ENCODE data around the gene COPS2.

The COPS2 gene

DNA sequence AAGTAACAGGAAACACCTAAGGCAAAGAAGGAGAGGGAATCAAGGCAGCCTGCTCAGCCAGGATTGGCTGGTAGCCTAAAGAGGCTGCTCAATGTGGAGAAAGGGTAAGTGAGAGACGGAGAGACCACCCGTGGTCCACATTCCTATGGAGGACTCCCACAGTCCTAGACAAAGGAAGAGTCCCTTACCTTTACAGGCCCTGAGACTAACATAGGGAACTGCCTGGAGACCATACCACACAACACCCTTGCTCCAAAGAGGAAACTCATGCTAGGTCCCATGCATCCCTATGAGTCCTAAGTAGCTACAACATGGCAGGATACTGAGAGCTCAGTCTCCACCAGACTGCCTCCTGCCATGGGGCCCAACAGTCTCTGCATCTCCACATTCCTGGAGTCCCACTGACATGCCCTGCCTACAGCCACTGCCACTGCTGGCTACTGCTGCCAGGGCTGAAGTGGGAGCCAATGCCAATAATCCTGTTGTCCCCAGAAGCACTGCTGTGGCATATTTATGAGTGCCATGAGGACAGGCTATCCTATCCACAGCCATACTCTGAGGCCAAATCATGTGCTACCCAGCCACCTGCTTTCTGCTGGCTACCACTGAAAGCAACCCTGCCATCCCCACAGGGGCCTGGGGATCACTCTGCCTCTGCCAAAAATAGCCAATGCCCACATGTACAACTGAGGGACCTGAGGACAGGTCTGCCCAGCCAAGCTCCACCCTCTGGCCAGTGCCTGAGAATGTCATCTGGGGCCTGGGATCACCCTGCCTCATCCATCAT is 45.0 kb downstream of the COPS2 start:
- H3K14ac ChIP-seq (ENCODE audit: low read length) = no peak overlapping the region
- H3K4me3 ChIP-seq (ENCODE audit: low read length in 2 of 2) = peak overlapping the region in 1 of 2 donors; percentile 22
- no peak overlapping the region for H2BK12ac ChIP-seq (ENCODE audit: low read length)
- no peak for DNase-seq (ENCODE audit: low spot score)
- H3K4ac ChIP-seq (ENCODE audit: low read length) = no peak overlapping the region
- H4K91ac ChIP-seq (ENCODE audit: low read depth, low read length, poor library complexity) = no peak overlapping the region
- H3K18ac ChIP-seq (ENCODE audit: low read length) = no peak overlapping the region
- H2AK5ac ChIP-seq (ENCODE audit: low read depth, low read length) = no peak overlapping the region
- peaks cover 4 to 25% of the 10 kb centered on the region in 2 donors for H3K36me3 ChIP-seq (replicated peaks in 1 of 2; ENCODE audit: control insufficient read depth in 2 of 2, insufficient read depth in 2 of 2, low read length in 2 of 2)
- no peak overlapping the region for H2AFZ ChIP-seq (ENCODE audit: low read length)
- H3K9me3 ChIP-seq (replicated peaks in 1 of 2; ENCODE audit: control insufficient read depth in 2 of 2, insufficient read depth in 1 of 2, low read depth in 1 of 2, low read length in 2 of 2) = peaks cover 7 to 18% of the 10 kb centered on the region in 2 donors
- H3K4me1 ChIP-seq (ENCODE audit: control insufficient read depth in 2 of 2, insufficient read depth in 1 of 2, low read depth in 1 of 2, low read length in 2 of 2) = peaks cover 0 to 5% of the 10 kb centered on the region in 2 donors
- H2BK15ac ChIP-seq (ENCODE audit: low read length) = no peak overlapping the region
- no peak overlapping the region for H3K9ac ChIP-seq (ENCODE audit: low read depth, low read length, poor library complexity)
- H4K8ac ChIP-seq (ENCODE audit: low read depth, low read length) = no peak overlapping the region
- no peak overlapping the region for H2BK120ac ChIP-seq (ENCODE audit: low read depth, low read length)
- H2BK5ac ChIP-seq (ENCODE audit: low read length) = peak overlapping the region; percentile 62
- no peaks in the 10 kb centered on the region for H3K27me3 ChIP-seq (ENCODE audit: control insufficient read depth in 3 of 3, insufficient read depth in 3 of 3, low read depth in 1 of 3, low read length in 3 of 3)
- no peak overlapping the region for H3K23ac ChIP-seq (ENCODE audit: low read depth, low read length, poor library complexity)
- peaks cover 1% of the 10 kb centered on the region for H3K79me1 ChIP-seq (ENCODE audit: low read depth, low read length)
- no peak overlapping the region for H3K27ac ChIP-seq (replicated peaks; ENCODE audit: low read length)
- WGBS, 2 donors (ENCODE audit: extremely low coverage in 2 of 2, insufficient read length in 2 of 2, insufficient replicate concordance in 1 of 2) = no CpG with 5 or more reads among the region's 2 CpGs
- H3K4me2 ChIP-seq (ENCODE audit: insufficient read depth, low read length, poor library complexity, severe bottlenecking) = no peak overlapping the region

- Histone ChIP-seq H3K79me1 (ENCODE audit: low read depth, low read length) (no peaks in the 10 kb centered on the region), H3K18ac (ENCODE audit: low read length) (no peak overlapping the region), H3K36me3 (replicated peaks in 1 of 2; ENCODE audit: control insufficient read depth in 2 of 2, insufficient read depth in 2 of 2, low read length in 2 of 2) (peaks cover 0 to 19% of the 10 kb centered on the region in 2 donors), H3K4ac (ENCODE audit: low read length) (no peak overlapping the region), H3K9ac (ENCODE audit: low read depth, low read length, poor library complexity) (no peak overlapping the region), H2BK15ac (ENCODE audit: low read length) (no peak overlapping the region), H2BK5ac (ENCODE audit: low read length) (no peak overlapping the region), H3K4me3 (ENCODE audit: low read length in 2 of 2) (no peak overlapping the region), H3K4me1 (ENCODE audit: control insufficient read depth in 2 of 2, insufficient read depth in 1 of 2, low read depth in 1 of 2, low read length in 2 of 2) (no peaks in the 10 kb centered on the region), H4K91ac (ENCODE audit: low read depth, low read length, poor library complexity) (no peak overlapping the region), H2AFZ (ENCODE audit: low read length) (no peak overlapping the region), H2BK12ac (ENCODE audit: low read length) (no peak overlapping the region), H3K27ac (replicated peaks; ENCODE audit: low read length) (no peak overlapping the region), H2AK5ac (ENCODE audit: low read depth, low read length) (no peak overlapping the region), H3K4me2 (ENCODE audit: insufficient read depth, low read length, poor library complexity, severe bottlenecking) (no peak overlapping the region), H2BK120ac (ENCODE audit: low read depth, low read length) (no peak overlapping the region), H3K23ac (ENCODE audit: low read depth, low read length, poor library complexity) (no peak overlapping the region), H3K9me3 (replicated peaks in 1 of 2; ENCODE audit: control insufficient read depth in 2 of 2, insufficient read depth in 1 of 2, low read depth in 1 of 2, low read length in 2 of 2) (no peaks in the 10 kb centered on the region), H4K8ac (ENCODE audit: low read depth, low read length) (no peak overlapping the region), H3K27me3 (ENCODE audit: control insufficient read depth in 3 of 3, insufficient read depth in 3 of 3, low read depth in 1 of 3, low read length in 3 of 3) (no peaks in the 10 kb centered on the region), H3K14ac (ENCODE audit: low read length) (no peak overlapping the region)
- no CpG with 5 or more reads among the region's 2 CpGs for WGBS, 2 donors (ENCODE audit: extremely low coverage in 2 of 2, insufficient read length in 2 of 2, insufficient replicate concordance in 1 of 2)
- no peak for DNase-seq (ENCODE audit: low spot score)
Measured at GRCh38 chr15:49103002-49103401, 52.4 kb downstream of the COPS2 start.

DNA sequence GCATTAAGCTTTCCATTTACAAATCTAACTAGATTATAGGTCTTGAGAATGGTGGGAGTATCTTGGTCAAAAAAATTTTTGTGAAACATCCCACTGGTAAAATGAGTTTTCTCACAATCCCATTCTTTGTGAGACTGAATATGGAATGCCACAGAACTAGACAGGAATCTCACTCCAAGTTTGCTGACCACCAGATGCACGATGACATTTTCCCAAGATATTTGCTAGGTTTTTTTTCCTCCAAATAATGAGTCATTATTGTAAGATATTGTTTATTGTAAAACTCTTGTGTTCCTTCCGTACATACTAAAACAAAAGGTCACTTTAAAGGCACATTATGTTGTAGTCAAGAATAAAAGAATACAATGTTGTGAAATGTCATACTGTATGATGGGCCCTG is 53.9 kb downstream of the COPS2 start:
- H3K18ac ChIP-seq (ENCODE audit: low read length) = no peak overlapping the region

DNA sequence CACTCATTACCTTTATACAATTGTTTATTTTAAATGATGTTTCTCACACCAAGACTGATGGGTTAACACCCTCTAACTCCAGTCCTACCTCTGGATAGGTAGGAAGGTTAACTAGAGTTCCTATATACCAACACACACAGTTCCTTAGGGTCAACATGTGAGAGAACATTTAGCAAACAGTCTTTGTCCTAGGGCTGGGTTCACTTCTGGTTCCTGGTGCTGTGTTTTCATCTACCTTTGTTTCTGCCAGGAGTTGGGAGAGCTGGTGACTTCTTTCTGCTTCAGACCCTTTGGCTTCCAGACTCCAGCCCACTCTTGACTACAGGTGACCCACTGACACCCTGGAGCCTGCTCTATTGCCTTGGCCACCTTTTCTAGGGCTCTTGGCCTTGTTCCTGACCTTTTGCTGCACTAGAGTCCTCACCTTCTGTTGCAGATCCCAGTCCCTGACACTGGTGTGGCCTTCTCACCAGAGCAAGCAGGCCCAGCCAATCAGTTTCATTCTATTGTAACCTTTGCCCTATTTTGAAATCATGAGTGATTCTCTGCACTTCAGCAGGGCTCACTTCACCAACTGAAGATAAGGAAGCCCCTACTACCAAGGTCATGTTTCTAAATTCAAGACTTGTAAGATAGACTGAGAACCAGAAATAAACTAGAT is 59.2 kb downstream of the COPS2 start:
- H3K4me2 ChIP-seq (ENCODE audit: insufficient read depth, low read length, poor library complexity, severe bottlenecking) = no peak overlapping the region
- H4K8ac ChIP-seq (ENCODE audit: low read depth, low read length) = no peak overlapping the region
- H3K36me3 ChIP-seq (replicated peaks in 1 of 2; ENCODE audit: control insufficient read depth in 2 of 2, insufficient read depth in 2 of 2, low read length in 2 of 2) = peaks cover 0 to 3% of the 10 kb centered on the region in 2 donors
- H3K14ac ChIP-seq (ENCODE audit: low read length) = no peak overlapping the region
- H2AFZ ChIP-seq (ENCODE audit: low read length) = no peak overlapping the region
- H2BK5ac ChIP-seq (ENCODE audit: low read length) = no peak overlapping the region
- no peak overlapping the region for H2AK5ac ChIP-seq (ENCODE audit: low read depth, low read length)
- no peak overlapping the region for H3K4me3 ChIP-seq (ENCODE audit: low read length in 2 of 2)
- H3K9ac ChIP-seq (ENCODE audit: low read depth, low read length, poor library complexity) = no peak overlapping the region
- no peak overlapping the region for H2BK120ac ChIP-seq (ENCODE audit: low read depth, low read length)
- no peaks in the 10 kb centered on the region for H3K27me3 ChIP-seq (ENCODE audit: control insufficient read depth in 3 of 3, insufficient read depth in 3 of 3, low read depth in 1 of 3, low read length in 3 of 3)
- no peak overlapping the region for H2BK12ac ChIP-seq (ENCODE audit: low read length)
- H3K23ac ChIP-seq (ENCODE audit: low read depth, low read length, poor library complexity) = no peak overlapping the region
- H3K4ac ChIP-seq (ENCODE audit: low read length) = no peak overlapping the region
- no peak overlapping the region for H4K91ac ChIP-seq (ENCODE audit: low read depth, low read length, poor library complexity)
- no peak for DNase-seq (ENCODE audit: low spot score)
- no peaks in the 10 kb centered on the region for H3K79me1 ChIP-seq (ENCODE audit: low read depth, low read length)
- H3K4me1 ChIP-seq (ENCODE audit: control insufficient read depth in 2 of 2, insufficient read depth in 1 of 2, low read depth in 1 of 2, low read length in 2 of 2) = peaks cover 0 to 2% of the 10 kb centered on the region in 2 donors
- no peak overlapping the region for H3K18ac ChIP-seq (ENCODE audit: low read length)
- no peak overlapping the region for H2BK15ac ChIP-seq (ENCODE audit: low read length)
- H3K9me3 ChIP-seq (replicated peaks in 1 of 2; ENCODE audit: control insufficient read depth in 2 of 2, insufficient read depth in 1 of 2, low read depth in 1 of 2, low read length in 2 of 2) = no peaks in the 10 kb centered on the region
- no peak overlapping the region for H3K27ac ChIP-seq (replicated peaks; ENCODE audit: low read length)

More for the DNA sequence above, 53.9 kb downstream of the COPS2 start:
- Histone ChIP-seq H2AFZ (ENCODE audit: low read length) (no peak overlapping the region), H3K14ac (ENCODE audit: low read length) (no peak overlapping the region), H2BK15ac (ENCODE audit: low read length) (no peak overlapping the region), H2AK5ac (ENCODE audit: low read depth, low read length) (no peak overlapping the region), H3K4ac (ENCODE audit: low read length) (no peak overlapping the region), H2BK12ac (ENCODE audit: low read length) (no peak overlapping the region), H3K9me3 (replicated peaks in 1 of 2; ENCODE audit: control insufficient read depth in 2 of 2, insufficient read depth in 1 of 2, low read depth in 1 of 2, low read length in 2 of 2) (no peaks in the 10 kb centered on the region), H3K36me3 (replicated peaks in 1 of 2; ENCODE audit: control insufficient read depth in 2 of 2, insufficient read depth in 2 of 2, low read length in 2 of 2) (peaks cover 0 to 19% of the 10 kb centered on the region in 2 donors), H3K9ac (ENCODE audit: low read depth, low read length, poor library complexity) (no peak overlapping the region), H3K4me3 (ENCODE audit: low read length in 2 of 2) (no peak overlapping the region), H3K27ac (replicated peaks; ENCODE audit: low read length) (no peak overlapping the region), H3K4me2 (ENCODE audit: insufficient read depth, low read length, poor library complexity, severe bottlenecking) (no peak overlapping the region), H2BK120ac (ENCODE audit: low read depth, low read length) (no peak overlapping the region), H4K91ac (ENCODE audit: low read depth, low read length, poor library complexity) (no peak overlapping the region), H3K27me3 (ENCODE audit: control insufficient read depth in 3 of 3, insufficient read depth in 3 of 3, low read depth in 1 of 3, low read length in 3 of 3) (no peaks in the 10 kb centered on the region), H3K4me1 (ENCODE audit: control insufficient read depth in 2 of 2, insufficient read depth in 1 of 2, low read depth in 1 of 2, low read length in 2 of 2) (no peaks in the 10 kb centered on the region), H2BK5ac (ENCODE audit: low read length) (no peak overlapping the region), H3K23ac (ENCODE audit: low read depth, low read length, poor library complexity) (no peak overlapping the region), H3K79me1 (ENCODE audit: low read depth, low read length) (no peaks in the 10 kb centered on the region), H4K8ac (ENCODE audit: low read depth, low read length) (no peak overlapping the region)
- DNase-seq (ENCODE audit: low spot score) = no peak
- WGBS, 2 donors (ENCODE audit: extremely low coverage in 2 of 2, insufficient read length in 2 of 2, insufficient replicate concordance in 1 of 2) = no CpG with 5 or more reads among the region's 2 CpGs

Data from neuronal stem cell (in vitro differentiated cells).